GM18951 (cell line): ENCODE data around the gene FGF22.

Experiments
- POLR2A ChIP-seq: IDR thresholded peaks from 4 replicates; pipeline ENCODE4 v1.6.1; 2011; ENCODE audit warnings: mild to moderate bottlenecking; ENCODE audit not compliant: insufficient read length, insufficient read depth; ENCODE audit errors: extremely low read depth
- in situ Hi-C: fragments of 300-500 bp; cut with MboI; formaldehyde crosslinking; loops from one replicate; pipeline ENCODE4 v1.12.0; 2022; ENCODE audit warnings: low sequenced_read_pairs, mixed read lengths, inconsistent platforms; ENCODE audit not compliant: unreplicated experiment

FGF22 gene

GRCh38 chr19:610801-611480 lies 28.7 kb upstream of the FGF22 start:
- in situ Hi-C loops = no loop called here
- TF ChIP-seq POLR2A = no peak

GRCh38 chr19:611481-611868 lies 28.2 kb upstream of the FGF22 start:
- TF ChIP-seq POLR2A = no peak
- in situ Hi-C loops = no loop called here

- in situ Hi-C loops = no loop called here
- no peak for TF ChIP-seq POLR2A
Measured at GRCh38 chr19:612941-613340, 26.7 kb upstream of the FGF22 start.

GRCh38 chr19:613732-614567 lies 25.7 kb upstream of the FGF22 start:
- in situ Hi-C loops = no loop called here
- TF ChIP-seq POLR2A = no peak

- no peak for TF ChIP-seq POLR2A
- in situ Hi-C loops = no loop called here
Measured at GRCh38 chr19:615619-616018, 24.1 kb upstream of the FGF22 start.

GRCh38 chr19:616062-616700 lies 23.5 kb upstream of the FGF22 start:
- in situ Hi-C loops = no loop called here
- TF ChIP-seq POLR2A = no peak

GRCh38 chr19:616747-617526 lies 22.7 kb upstream of the FGF22 start:
- in situ Hi-C loops = no loop called here
- no peak for TF ChIP-seq POLR2A

- TF ChIP-seq POLR2A = no peak
- in situ Hi-C loops = no loop called here
Measured at GRCh38 chr19:617551-618246, 22.0 kb upstream of the FGF22 start.

- no peak for TF ChIP-seq POLR2A
- in situ Hi-C loops = no loop called here
Measured at GRCh38 chr19:618247-618619, 21.4 kb upstream of the FGF22 start.

GRCh38 chr19:618674-619285 lies 20.9 kb upstream of the FGF22 start:
- in situ Hi-C loops = no loop called here
- TF ChIP-seq POLR2A = no peak

GRCh38 chr19:619286-620002 lies 20.2 kb upstream of the FGF22 start:
- no peak for TF ChIP-seq POLR2A
- in situ Hi-C loops = no loop called here
